Measurements from ENCODE around the gene KCNK3.

KCNK3 gene

GRCh38 chr2:26691881-26692278 lies 642 bp upstream of the KCNK3 start:
- Mint-ChIP-seq H3K4me3 (no peak overlapping the region), H3K27ac (no peak overlapping the region), H3K36me3 (ENCODE audit: low read depth) (no peaks in the 10 kb centered on the region), H3K27me3 (peaks cover 88% of the 10 kb centered on the region), H3K4me1 (ENCODE audit: low read depth) (peaks cover 7% of the 10 kb centered on the region), H3K9me3 (no peaks in the 10 kb centered on the region)
- no peak for DNase-seq

GRCh38 chr2:26692897-26693849 lies 651 bp downstream of the KCNK3 start:
- H3K27ac Mint-ChIP-seq = no peak overlapping the region
- peaks cover 7% of the 10 kb centered on the region for H3K4me1 Mint-ChIP-seq (ENCODE audit: low read depth)
- DNase-seq = peak; percentile 33
- no peak overlapping the region for H3K4me3 Mint-ChIP-seq
- no peaks in the 10 kb centered on the region for H3K9me3 Mint-ChIP-seq
- H3K36me3 Mint-ChIP-seq (ENCODE audit: low read depth) = no peaks in the 10 kb centered on the region
- peaks cover 87% of the 10 kb centered on the region for H3K27me3 Mint-ChIP-seq

GRCh38 chr2:26694001-26694400 lies 1.5 kb downstream of the KCNK3 start:
- Mint-ChIP-seq H3K27ac (no peak overlapping the region), H3K4me1 (ENCODE audit: low read depth) (peaks cover 7% of the 10 kb centered on the region), H3K36me3 (ENCODE audit: low read depth) (no peaks in the 10 kb centered on the region), H3K27me3 (peaks cover 87% of the 10 kb centered on the region), H3K9me3 (no peaks in the 10 kb centered on the region), H3K4me3 (no peak overlapping the region)
- no peak for DNase-seq

GRCh38 chr2:26696351-26696816 lies 3.9 kb downstream of the KCNK3 start:
- peaks cover 74% of the 10 kb centered on the region for H3K27me3 Mint-ChIP-seq
- H3K9me3 Mint-ChIP-seq = no peaks in the 10 kb centered on the region
- no peak overlapping the region for H3K4me3 Mint-ChIP-seq
- DNase-seq = no peak
- peaks cover 7% of the 10 kb centered on the region for H3K4me1 Mint-ChIP-seq (ENCODE audit: low read depth)
- H3K27ac Mint-ChIP-seq = no peak overlapping the region
- no peaks in the 10 kb centered on the region for H3K36me3 Mint-ChIP-seq (ENCODE audit: low read depth)

GRCh38 chr2:26697425-26697824 lies 4.9 kb downstream of the KCNK3 start:
- no peak for DNase-seq
- Mint-ChIP-seq H3K9me3 (no peaks in the 10 kb centered on the region), H3K27ac (no peak overlapping the region), H3K4me1 (ENCODE audit: low read depth) (peaks cover 5% of the 10 kb centered on the region), H3K4me3 (no peak overlapping the region), H3K27me3 (peaks cover 67% of the 10 kb centered on the region), H3K36me3 (ENCODE audit: low read depth) (no peaks in the 10 kb centered on the region)

GRCh38 chr2:26699295-26699694 lies 6.8 kb downstream of the KCNK3 start:
- H3K27me3 Mint-ChIP-seq = peaks cover 61% of the 10 kb centered on the region
- no peaks in the 10 kb centered on the region for H3K9me3 Mint-ChIP-seq
- H3K4me3 Mint-ChIP-seq = no peak overlapping the region
- no peak overlapping the region for H3K27ac Mint-ChIP-seq
- no peak for DNase-seq
- no peaks in the 10 kb centered on the region for H3K36me3 Mint-ChIP-seq (ENCODE audit: low read depth)
- H3K4me1 Mint-ChIP-seq (ENCODE audit: low read depth) = no peaks in the 10 kb centered on the region

GRCh38 chr2:26700078-26700477 lies 7.6 kb downstream of the KCNK3 start:
- H3K27me3 Mint-ChIP-seq = peaks cover 54% of the 10 kb centered on the region
- no peak overlapping the region for H3K4me3 Mint-ChIP-seq
- H3K27ac Mint-ChIP-seq = no peak overlapping the region
- H3K36me3 Mint-ChIP-seq (ENCODE audit: low read depth) = no peaks in the 10 kb centered on the region
- DNase-seq = no peak
- H3K4me1 Mint-ChIP-seq (ENCODE audit: low read depth) = no peaks in the 10 kb centered on the region
- no peaks in the 10 kb centered on the region for H3K9me3 Mint-ChIP-seq

GRCh38 chr2:26701596-26701995 lies 9.1 kb downstream of the KCNK3 start:
- H3K36me3 Mint-ChIP-seq (ENCODE audit: low read depth) = no peaks in the 10 kb centered on the region
- H3K27ac Mint-ChIP-seq = no peak overlapping the region
- DNase-seq = no peak
- H3K4me3 Mint-ChIP-seq = no peak overlapping the region
- peaks cover 38% of the 10 kb centered on the region for H3K27me3 Mint-ChIP-seq
- no peaks in the 10 kb centered on the region for H3K4me1 Mint-ChIP-seq (ENCODE audit: low read depth)
- H3K9me3 Mint-ChIP-seq = no peaks in the 10 kb centered on the region

- Mint-ChIP-seq H3K27ac (no peak overlapping the region), H3K4me1 (ENCODE audit: low read depth) (no peaks in the 10 kb centered on the region), H3K27me3 (peaks cover 35% of the 10 kb centered on the region), H3K4me3 (no peak overlapping the region), H3K36me3 (ENCODE audit: low read depth) (no peaks in the 10 kb centered on the region), H3K9me3 (no peaks in the 10 kb centered on the region)
- DNase-seq = no peak
Observed at GRCh38 chr2:26702025-26702424, 9.5 kb downstream of the KCNK3 start.

- no peak for DNase-seq
- Mint-ChIP-seq H3K27ac (no peak overlapping the region), H3K9me3 (no peaks in the 10 kb centered on the region), H3K36me3 (ENCODE audit: low read depth) (no peaks in the 10 kb centered on the region), H3K4me1 (ENCODE audit: low read depth) (no peaks in the 10 kb centered on the region), H3K4me3 (no peak overlapping the region), H3K27me3 (peaks cover 14% of the 10 kb centered on the region)
Observed at GRCh38 chr2:26704441-26704977, 12.0 kb downstream of the KCNK3 start.

GRCh38 chr2:26705126-26705525 lies 12.6 kb downstream of the KCNK3 start:
- DNase-seq = no peak
- Mint-ChIP-seq H3K4me3 (no peak overlapping the region), H3K36me3 (ENCODE audit: low read depth) (no peaks in the 10 kb centered on the region), H3K9me3 (no peaks in the 10 kb centered on the region), H3K27ac (no peak overlapping the region), H3K4me1 (ENCODE audit: low read depth) (no peaks in the 10 kb centered on the region), H3K27me3 (peaks cover 14% of the 10 kb centered on the region)

- H3K36me3 Mint-ChIP-seq (ENCODE audit: low read depth) = no peaks in the 10 kb centered on the region
- no peak overlapping the region for H3K27ac Mint-ChIP-seq
- peaks cover 8% of the 10 kb centered on the region for H3K27me3 Mint-ChIP-seq
- DNase-seq = no peak
- no peaks in the 10 kb centered on the region for H3K9me3 Mint-ChIP-seq
- no peak overlapping the region for H3K4me3 Mint-ChIP-seq
- no peaks in the 10 kb centered on the region for H3K4me1 Mint-ChIP-seq (ENCODE audit: low read depth)
Observed at GRCh38 chr2:26706093-26706492, 13.6 kb downstream of the KCNK3 start.

- DNase-seq = no peak
- Mint-ChIP-seq H3K4me1 (ENCODE audit: low read depth) (no peaks in the 10 kb centered on the region), H3K4me3 (no peak overlapping the region), H3K27me3 (peaks cover 8% of the 10 kb centered on the region), H3K36me3 (ENCODE audit: low read depth) (no peaks in the 10 kb centered on the region), H3K27ac (no peak overlapping the region), H3K9me3 (no peaks in the 10 kb centered on the region)
Observed at GRCh38 chr2:26706616-26707473, 14.3 kb downstream of the KCNK3 start.

- Mint-ChIP-seq H3K27ac (no peak overlapping the region), H3K9me3 (no peaks in the 10 kb centered on the region), H3K4me3 (no peak overlapping the region), H3K27me3 (peaks cover 3% of the 10 kb centered on the region), H3K4me1 (ENCODE audit: low read depth) (no peaks in the 10 kb centered on the region), H3K36me3 (ENCODE audit: low read depth) (no peaks in the 10 kb centered on the region)
- DNase-seq = no peak
Observed at GRCh38 chr2:26707747-26708146, 15.2 kb downstream of the KCNK3 start.
